Naive thymus-derived CD8-positive, alpha-beta T cell (primary cell): Measurements from ENCODE around the gene AZU1. TPM values are rescaled to one million over a fixed set of nuclear protein-coding genes. Genes with fewer than 3 reads are reported as not detected.

Source experiments
- ATAC-seq, 2 donors: fragments of 150-1000 bp; cut with Tn5 transposase in 1 of 2; sonication (Bioruptor Pico), chemical (Tn5 transposase) in 1 of 2; 1 replicate in 1 of 2; 2 replicates in 1 of 2; pipeline ENCODE4 v1.10.0; 2021; ENCODE audit warnings: mild to moderate bottlenecking in 2 of 2, moderate library complexity in 2 of 2
- POLR2A ChIA-PET: fragments of 350-600 bp; sonication (Branson Sonifier 250); formaldehyde crosslinking; loops from one replicate; lab custom pipeline; 2021; ENCODE audit warnings: antibody characterized with exemption; lab: Charles Lee
- DNase-seq, 10 donors: peaks; one replicate each; pipeline versions ENCODE4 v3.0.0 to v3.0.0-alpha.2; 2020 to 2022
- H3K27ac Mint-ChIP-seq, 10 donors: one replicate each; pipeline ENCODE4 v1.8.0; 2020 to 2022; ENCODE audit warnings: mild to moderate bottlenecking in 10 of 10, mixed read lengths in 10 of 10, moderate library complexity in 4 of 10, inconsistent platforms in 1 of 10
- H3K27me3 Mint-ChIP-seq, 5 donors: one replicate each; pipeline ENCODE4 v1.8.0; 2021 to 2022; ENCODE audit warnings: mixed read lengths in 5 of 5
- H3K36me3 Mint-ChIP-seq, 3 donors: one replicate each; pipeline ENCODE4 v1.8.0; 2020 to 2022; ENCODE audit warnings: mixed read lengths in 3 of 3, mild to moderate bottlenecking in 2 of 3, inconsistent platforms in 1 of 3
- H3K4me1 Mint-ChIP-seq, 4 donors: one replicate each; pipeline ENCODE4 v1.8.0; 2021 to 2022; ENCODE audit warnings: mixed read lengths in 4 of 4
- H3K4me3 Mint-ChIP-seq, 10 donors: one replicate each; pipeline ENCODE4 v1.8.0; 2020 to 2022; ENCODE audit warnings: mild to moderate bottlenecking in 10 of 10, mixed read lengths in 10 of 10, moderate library complexity in 6 of 10, inconsistent platforms in 1 of 10
- H3K9me3 Mint-ChIP-seq, 9 donors: one replicate each; pipeline ENCODE4 v1.8.0; 2020 to 2022; ENCODE audit warnings: mixed read lengths in 9 of 9, mild to moderate bottlenecking in 3 of 9, inconsistent platforms in 1 of 9, moderate library complexity in 1 of 9
- polyA plus RNA-seq, 3 donors: library from polyadenylated mRNA; unstranded; fragments of 300-500 nt; fragmentation: Illumina TruSeq; gene quantifications; one replicate each; pipeline ENCODE4 v1.2.3, GENCODE V29; 2021
- total RNA-seq, 8 experiments: library from RNA in 2 of 8; stranded (reverse) in 2 of 8; gene quantifications; one replicate each; pipeline ENCODE4 v1.2.3 and lab custom pipeline; 2021 to 2026

Gene AZU1
- total RNA-seq: under 1 TPM; 0.21 to 0.36 TPM
- polyA plus RNA-seq: not detected
- 0 to 0.86 (median 0.17) reads per million in 6 experiments for total RNA-seq (lab: John Stamatoyannopoulos, UW)

DNA sequence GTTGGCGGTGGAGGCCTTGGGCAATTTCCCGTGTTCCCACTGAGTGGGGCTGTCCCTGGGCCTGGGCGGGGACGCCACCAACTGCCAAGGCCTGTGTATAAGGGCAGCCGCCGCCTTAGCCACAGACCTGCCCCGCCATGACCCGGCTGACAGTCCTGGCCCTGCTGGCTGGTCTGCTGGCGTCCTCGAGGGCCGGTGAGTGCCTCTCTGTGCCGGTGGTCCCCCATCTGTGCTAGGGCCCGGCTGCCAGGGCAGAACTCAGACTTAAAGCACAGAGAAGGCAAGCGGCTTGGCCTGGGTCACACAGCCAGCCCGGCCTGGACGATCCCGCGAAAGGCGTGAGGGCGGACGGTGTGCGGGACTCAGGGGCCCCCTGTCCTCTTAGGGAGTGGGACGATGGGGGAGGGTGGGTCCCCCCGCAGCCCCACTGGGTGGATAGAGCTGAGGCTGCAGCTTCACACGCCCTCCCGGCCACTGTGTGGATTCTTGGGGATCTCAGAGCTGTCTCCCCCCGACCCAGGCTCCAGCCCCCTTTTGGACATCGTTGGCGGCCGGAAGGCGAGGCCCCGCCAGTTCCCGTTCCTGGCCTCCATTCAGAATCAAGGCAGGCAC, at the start of gene AZU1:
Gene AZU1, plus strand, starts transcription at position 128 of the 612 bp plus-strand sequence. Its CDS starts 10 bp downstream, at position 138.
- no peak for ATAC-seq
- POLR2A ChIA-PET: no interaction called here
- H3K4me3 Mint-ChIP-seq: no peak within 1 kb of the TSS

GRCh38 chr19:778910-779653, 48.6 kb upstream of the AZU1 start:
- POLR2A ChIA-PET: no interaction called here
- H3K27me3 Mint-ChIP-seq: peaks cover 0 to 1% (median 0%) of the 10 kb centered on the region in 5 donors
- H3K4me1 Mint-ChIP-seq: no peaks in the 10 kb centered on the region
- H3K9me3 Mint-ChIP-seq: no peaks in the 10 kb centered on the region
- no peak overlapping the region for H3K4me3 Mint-ChIP-seq
- ATAC-seq (no peak), DNase-seq (no peak)
- H3K36me3 Mint-ChIP-seq: no peaks in the 10 kb centered on the region
- H3K27ac Mint-ChIP-seq: no peak overlapping the region

More for the DNA sequence above, at the start of gene AZU1:
- peaks cover 1 to 23% (median 8%) of the 10 kb centered on the region in 5 donors for H3K27me3 Mint-ChIP-seq
- H3K36me3 Mint-ChIP-seq: no peaks in the 10 kb centered on the region
- DNase-seq: no peak
- H3K9me3 Mint-ChIP-seq: no peaks in the 10 kb centered on the region
- no peak within 1 kb of the TSS for H3K27ac Mint-ChIP-seq
- peaks cover 0 to 1% (median under 1%) of the 10 kb centered on the region in 4 donors for H3K4me1 Mint-ChIP-seq

GRCh38 chr19:780935-781334, 46.7 kb upstream of the AZU1 start:
- ATAC-seq (no peak), DNase-seq (no peak)
- Mint-ChIP-seq H3K36me3 (no peaks in the 10 kb centered on the region), H3K9me3 (no peaks in the 10 kb centered on the region), H3K27ac (no peak overlapping the region), H3K4me1 (no peaks in the 10 kb centered on the region), H3K27me3 (peaks cover 0 to 1% (median 0%) of the 10 kb centered on the region in 5 donors), H3K4me3 (no peak overlapping the region)
- POLR2A ChIA-PET: no interaction called here

DNA sequence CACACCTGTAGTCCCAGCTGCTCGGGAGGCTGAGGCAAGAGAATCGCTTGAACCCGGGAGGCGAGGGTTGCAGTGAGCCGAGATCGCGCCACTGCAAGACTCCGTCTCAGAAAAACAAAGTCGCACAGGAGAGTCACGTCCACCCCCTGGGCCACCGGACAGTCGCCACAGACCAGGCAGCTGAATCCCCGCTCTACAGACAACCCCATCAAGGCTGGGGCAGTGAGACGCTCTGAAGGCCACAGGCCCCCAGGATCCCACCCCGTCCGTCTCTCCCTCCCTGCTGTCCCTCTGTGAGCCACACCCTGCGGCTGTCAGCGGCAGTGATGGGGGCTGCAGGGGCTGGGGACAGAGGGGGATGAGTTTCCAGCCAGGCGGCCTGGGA, 45.8 kb upstream of the AZU1 start:
- Mint-ChIP-seq H3K4me3 (no peak overlapping the region), H3K27ac (no peak overlapping the region), H3K4me1 (no peaks in the 10 kb centered on the region), H3K27me3 (peaks cover 0 to 1% (median 0%) of the 10 kb centered on the region in 5 donors), H3K9me3 (no peaks in the 10 kb centered on the region), H3K36me3 (no peaks in the 10 kb centered on the region)
- no peak for DNase-seq
- POLR2A ChIA-PET: interaction anchor here (0.6 kb wide), 2 partner anchors 9 to 14 kb away, joined by 4 to 5 read pairs; no protein-coding TSS in a partner anchor
- ATAC-seq: no peak

DNA sequence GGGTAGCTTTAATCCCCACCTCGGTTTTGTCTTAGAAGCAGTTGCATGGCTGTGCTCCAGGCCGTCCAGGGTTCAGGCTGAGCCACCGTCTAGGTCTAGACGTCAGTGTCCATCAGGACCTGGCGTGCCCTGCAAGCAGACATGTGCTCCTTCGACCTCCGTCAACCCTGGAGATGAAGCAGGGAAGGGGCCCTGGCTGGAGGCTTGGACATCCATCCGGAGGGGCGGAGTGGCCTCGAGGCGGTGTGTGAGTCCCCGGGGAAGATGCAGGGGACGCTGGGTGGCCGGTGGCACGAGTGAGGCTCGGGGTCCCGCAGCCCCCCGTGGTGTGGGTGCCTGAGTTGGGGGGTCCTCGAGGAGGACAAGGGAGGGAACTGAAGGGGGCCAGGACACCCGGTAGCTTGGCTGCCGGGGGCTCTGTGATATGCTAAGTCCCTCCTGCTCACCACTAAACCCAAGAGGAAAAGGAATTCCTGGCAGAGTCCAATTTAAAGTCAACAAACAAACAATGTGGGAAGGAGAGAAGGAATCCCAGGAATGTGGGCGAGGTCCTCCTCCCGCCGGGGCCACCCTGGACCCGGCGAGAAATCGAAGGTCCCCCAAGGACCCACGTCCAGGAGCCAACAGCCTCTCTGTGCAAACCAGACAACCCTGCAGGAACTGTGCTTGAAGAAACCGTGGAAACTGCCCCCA, 45.3 kb upstream of the AZU1 start:
- H3K9me3 Mint-ChIP-seq: no peaks in the 10 kb centered on the region
- H3K36me3 Mint-ChIP-seq: no peaks in the 10 kb centered on the region
- peaks cover 0 to 1% (median 0%) of the 10 kb centered on the region in 5 donors for H3K27me3 Mint-ChIP-seq
- DNase-seq (no peak), ATAC-seq (no peak)
- no peaks in the 10 kb centered on the region for H3K4me1 Mint-ChIP-seq
- POLR2A ChIA-PET: interaction anchor here (0.6 kb wide), 1 partner anchor 10 kb away, joined by 5 read pairs; no protein-coding TSS in a partner anchor
- H3K4me3 Mint-ChIP-seq: no peak overlapping the region
- no peak overlapping the region for H3K27ac Mint-ChIP-seq

DNA sequence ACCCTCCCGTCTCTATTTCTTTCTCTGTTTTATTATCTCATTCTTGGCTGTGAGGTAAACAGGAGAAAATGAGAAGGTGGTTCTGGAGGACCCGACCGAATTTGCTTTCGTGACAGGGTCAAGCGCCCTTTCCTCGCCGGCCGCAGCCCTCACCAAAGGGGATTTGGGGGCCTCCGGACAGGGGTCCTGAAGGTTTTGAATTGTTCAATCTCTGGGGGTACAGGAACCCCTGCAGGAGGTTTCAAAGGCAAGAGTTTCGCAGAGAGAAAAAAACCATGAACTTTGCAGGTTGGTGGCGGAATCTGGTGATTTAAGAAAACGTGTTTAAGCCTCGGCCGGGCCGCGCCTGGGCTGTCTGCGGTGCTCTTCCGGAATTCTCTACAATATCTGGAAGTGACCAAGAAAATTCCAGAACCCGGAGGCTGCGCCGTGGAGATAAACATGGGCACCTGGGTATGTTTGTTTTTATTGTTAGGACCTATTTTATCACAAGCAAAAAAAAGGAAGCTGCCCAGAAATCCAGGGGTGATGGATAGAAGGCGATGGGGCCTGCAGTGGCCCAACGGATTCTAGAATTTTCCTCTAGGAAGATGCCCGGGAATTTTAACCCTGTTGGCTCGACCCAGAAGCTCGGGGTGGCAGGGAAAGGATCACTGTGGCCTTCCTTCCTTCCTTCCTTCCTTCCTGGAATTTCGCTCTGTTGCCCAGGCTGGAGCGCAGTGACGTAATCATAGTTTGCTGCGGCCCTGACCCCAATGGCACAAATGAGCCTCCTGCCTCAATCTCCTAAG, 44.6 kb upstream of the AZU1 start:
- peaks cover 0 to 1% (median 0%) of the 10 kb centered on the region in 5 donors for H3K27me3 Mint-ChIP-seq
- DNase-seq (no peak), ATAC-seq (no peak)
- POLR2A ChIA-PET: no interaction called here
- H3K4me3 Mint-ChIP-seq: no peak overlapping the region
- no peaks in the 10 kb centered on the region for H3K36me3 Mint-ChIP-seq
- H3K4me1 Mint-ChIP-seq: no peaks in the 10 kb centered on the region
- no peaks in the 10 kb centered on the region for H3K9me3 Mint-ChIP-seq
- H3K27ac Mint-ChIP-seq: no peak overlapping the region

DNA sequence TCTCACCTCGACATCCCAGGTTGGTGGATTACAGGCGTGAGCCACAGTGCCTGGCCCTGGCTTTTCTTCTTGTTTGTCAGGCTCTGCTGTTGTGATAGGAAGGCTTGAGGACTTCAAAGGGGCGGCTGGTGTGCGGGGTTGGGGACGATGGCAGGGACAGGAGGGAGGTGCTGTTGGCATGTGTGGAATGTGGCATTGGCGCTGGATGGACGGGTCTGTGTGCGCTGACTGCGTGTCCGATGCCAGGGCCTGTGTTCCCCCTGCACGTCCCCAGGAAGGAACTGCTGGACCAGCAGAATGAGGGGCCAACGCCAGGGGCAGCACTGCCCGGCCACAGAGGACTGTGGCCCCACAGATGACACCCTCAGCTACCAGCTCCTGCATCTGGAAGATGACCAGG, 43.1 kb upstream of the AZU1 start:
- no peak for ATAC-seq
- DNase-seq: no peak
- Mint-ChIP-seq H3K4me1 (peaks cover 0 to 8% (median 6%) of the 10 kb centered on the region in 4 donors), H3K9me3 (no peaks in the 10 kb centered on the region), H3K27me3 (peaks cover 0 to 8% (median 0%) of the 10 kb centered on the region in 5 donors), H3K36me3 (no peaks in the 10 kb centered on the region), H3K4me3 (no peak overlapping the region), H3K27ac (no peak overlapping the region)
- POLR2A ChIA-PET: no interaction called here

DNA sequence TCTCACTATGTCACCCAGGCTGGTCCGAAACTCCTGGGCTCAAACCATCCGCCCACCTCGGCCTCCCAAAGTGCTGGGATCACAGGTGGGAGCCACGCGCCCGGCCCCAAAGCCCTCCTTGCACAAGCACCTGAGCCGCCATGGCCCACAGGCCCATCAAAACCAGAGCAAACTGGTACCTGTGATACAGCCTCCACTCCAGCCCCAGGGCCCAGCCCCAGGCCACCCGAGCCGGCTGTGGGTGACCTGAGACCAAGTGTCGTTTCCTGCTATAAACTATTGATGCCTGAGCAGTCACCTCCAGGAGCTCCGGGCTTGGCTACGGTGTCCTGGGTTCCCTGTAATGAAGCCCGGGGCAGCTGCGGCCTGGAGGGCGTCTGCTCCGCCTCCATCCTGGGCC, 40.1 kb upstream of the AZU1 start:
- POLR2A ChIA-PET: interaction anchor here (1.1 kb wide), 1 partner anchor 9 kb away, joined by 5 read pairs; no protein-coding TSS in a partner anchor
- peaks cover 0 to 12% (median 7%) of the 10 kb centered on the region in 4 donors for H3K4me1 Mint-ChIP-seq
- no peaks in the 10 kb centered on the region for H3K9me3 Mint-ChIP-seq
- no peak for DNase-seq
- H3K27me3 Mint-ChIP-seq: peaks cover 0 to 14% (median 6%) of the 10 kb centered on the region in 5 donors
- H3K27ac Mint-ChIP-seq: no peak overlapping the region
- H3K36me3 Mint-ChIP-seq: no peaks in the 10 kb centered on the region
- ATAC-seq: no peak
- H3K4me3 Mint-ChIP-seq: no peak overlapping the region

- peaks cover 0 to 12% (median 7%) of the 10 kb centered on the region in 4 donors for H3K4me1 Mint-ChIP-seq
- DNase-seq (no peak), ATAC-seq (no peak)
- H3K27ac Mint-ChIP-seq: peak overlapping the region in 4 of 10 donors; percentile 17 to 91 (median 74)
- peak overlapping the region in 4 of 10 donors; percentile 14 to 47 (median 39) for H3K4me3 Mint-ChIP-seq
- H3K27me3 Mint-ChIP-seq: peaks cover 0 to 14% (median 6%) of the 10 kb centered on the region in 5 donors
- no peaks in the 10 kb centered on the region for H3K36me3 Mint-ChIP-seq
- POLR2A ChIA-PET: no interaction called here
- no peaks in the 10 kb centered on the region for H3K9me3 Mint-ChIP-seq
Observed at GRCh38 chr19:788686-788982, 39.0 kb upstream of the AZU1 start.

- POLR2A ChIA-PET: no interaction called here
- peak overlapping the region in 3 of 10 donors; percentile 14 to 47 (median 42) for H3K4me3 Mint-ChIP-seq
- no peaks in the 10 kb centered on the region for H3K9me3 Mint-ChIP-seq
- H3K36me3 Mint-ChIP-seq: no peaks in the 10 kb centered on the region
- DNase-seq: no peak
- H3K27ac Mint-ChIP-seq: peak overlapping the region in 6 of 10 donors; percentile 17 to 91 (median 72)
- peaks cover 0 to 14% (median 6%) of the 10 kb centered on the region in 5 donors for H3K27me3 Mint-ChIP-seq
- peak; percentile 22 to 58 for ATAC-seq
- peaks cover 0 to 12% (median 7%) of the 10 kb centered on the region in 4 donors for H3K4me1 Mint-ChIP-seq
Observed at GRCh38 chr19:788983-789700, 38.5 kb upstream of the AZU1 start.

DNA sequence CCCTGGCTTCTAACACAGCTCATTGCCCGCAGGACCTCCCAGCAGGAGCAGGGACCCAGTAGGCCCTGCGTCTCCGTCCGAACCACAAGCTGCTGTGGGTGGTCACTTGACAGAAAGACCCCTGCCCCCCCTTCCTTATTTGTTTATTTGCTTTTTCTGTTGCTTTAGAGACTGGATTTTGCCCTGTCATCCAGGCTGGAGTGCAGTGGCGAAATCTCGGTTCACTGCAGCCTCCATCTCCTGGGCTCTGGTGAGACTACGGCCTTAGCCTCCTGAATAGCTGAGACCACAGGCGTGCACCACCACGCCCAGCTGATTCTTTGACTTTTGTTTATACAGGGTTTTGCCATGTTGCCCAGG, 38.0 kb upstream of the AZU1 start:
- POLR2A ChIA-PET: no interaction called here
- ATAC-seq (no peak), DNase-seq (no peak)
- Mint-ChIP-seq H3K27ac (peak overlapping the region in 3 of 10 donors; percentile 11 to 77 (median 37)), H3K36me3 (no peaks in the 10 kb centered on the region), H3K4me3 (peak overlapping the region in 1 of 10 donors; percentile 30), H3K27me3 (peaks cover 0 to 14% (median 6%) of the 10 kb centered on the region in 5 donors), H3K4me1 (peaks cover 0 to 12% (median 7%) of the 10 kb centered on the region in 4 donors), H3K9me3 (no peaks in the 10 kb centered on the region)
